Measurements from ENCODE around the gene CIAO1. TPM values are rescaled to one million over a fixed set of nuclear protein-coding genes. Genes with fewer than 3 reads are reported as not detected.
"Not testable (repeated sequence)": the region's sequence is repeated elsewhere in the genome, so short reads cannot be mapped to it uniquely, and the experiment has no call there.

CIAO1 gene
- total RNA-seq, 1 donor from 2014 or later, result 55.9 TPM

- Mint-ChIP-seq H3K27me3 (ENCODE audit: insufficient read depth, low read depth) (peaks cover 2% of the 10 kb centered on the region), H3K27ac (no peak overlapping the region), H3K36me3 (peaks cover 30% of the 10 kb centered on the region)
These were observed 10.9 kb downstream of the CIAO1 start for GRCh38 chr2:96276787-96277499.

DNA sequence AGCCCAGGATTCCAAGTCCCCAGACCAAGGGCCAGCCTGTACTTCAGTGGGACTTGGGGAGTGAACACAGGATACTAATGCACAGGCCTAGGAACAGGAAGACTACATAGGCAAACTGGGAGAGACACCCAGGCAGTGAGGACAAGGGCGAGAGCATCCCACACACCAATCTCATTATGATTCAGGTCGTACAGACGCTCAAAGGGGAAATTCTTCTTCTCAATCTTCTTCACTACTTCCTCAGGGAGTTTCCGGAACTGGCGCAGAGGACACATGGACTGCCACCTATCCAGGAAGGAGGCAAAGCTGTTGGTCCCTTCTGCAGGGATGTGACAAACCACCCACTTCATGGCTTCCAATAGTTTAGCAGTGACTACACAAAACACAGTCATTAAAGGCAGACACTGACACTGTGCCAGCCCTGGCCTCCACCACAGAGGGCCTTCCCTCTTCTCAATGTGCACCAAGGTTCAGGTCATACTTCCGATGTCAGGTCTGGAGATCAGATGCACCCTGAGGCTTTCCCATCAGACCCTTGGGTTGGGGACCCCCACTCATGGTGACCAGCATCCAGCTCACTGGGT is 21.3 kb downstream of the CIAO1 start:
- Mint-ChIP-seq H3K27ac (no peak overlapping the region), H3K9me3 (no peaks in the 10 kb centered on the region), H3K4me3 (no peak overlapping the region), H3K36me3 (peaks cover 56% of the 10 kb centered on the region), H3K27me3 (ENCODE audit: insufficient read depth, low read depth) (peaks cover 3% of the 10 kb centered on the region), H3K4me1 (no peaks in the 10 kb centered on the region)
- TF ChIP-seq EZH2 (IDR thresholded peaks at IDR 0.05) (no peak), CTCF (IDR thresholded peaks at IDR 0.05) (no peak), EZH2phosphoT487 (IDR thresholded peaks at IDR 0.05) (no peak)
- Histone ChIP-seq H3K4me2 (no peak overlapping the region), H3K9ac (no peak overlapping the region), H3F3A (ENCODE audit: low read depth) (no peaks in the 10 kb centered on the region), H3K27me3 (no peaks in the 10 kb centered on the region), H3K79me2 (ENCODE audit: low read depth) (no peaks in the 10 kb centered on the region), H3K9me3 (ENCODE audit: low read depth) (no peaks in the 10 kb centered on the region), H3K4me1 (no peaks in the 10 kb centered on the region), H3K4me3 (no peak overlapping the region), H3K27ac (no peak overlapping the region), H3K36me3 (peaks cover 7% of the 10 kb centered on the region), H4K20me1 (ENCODE audit: low read depth) (no peaks in the 10 kb centered on the region), H2AFZ (replicated peaks) (no peak overlapping the region)
- no peak for DNase-seq (ENCODE audit: low spot score)

More at GRCh38 chr2:96276787-96277499, 10.9 kb downstream of the CIAO1 start:
- DNase-seq (ENCODE audit: low spot score), result no peak
- H3K4me1 Mint-ChIP-seq, result no peaks in the 10 kb centered on the region
- no peak for TF ChIP-seq EZH2 (IDR thresholded peaks at IDR 0.05)
- TF ChIP-seq CTCF (IDR thresholded peaks at IDR 0.05), result no peak
- TF ChIP-seq EZH2phosphoT487 (IDR thresholded peaks at IDR 0.05), result no peak
- no peak overlapping the region for H3K4me3 Mint-ChIP-seq
- no peak overlapping the region for H3K27ac ChIP-seq
- H3K9ac ChIP-seq, result no peak overlapping the region
- H2AFZ ChIP-seq (replicated peaks), result no peak overlapping the region
- H3K79me2 ChIP-seq (ENCODE audit: low read depth), result no peaks in the 10 kb centered on the region
- H3K9me3 Mint-ChIP-seq, result no peaks in the 10 kb centered on the region
- H3K27me3 ChIP-seq, result no peaks in the 10 kb centered on the region
- peaks cover under 1% of the 10 kb centered on the region for H4K20me1 ChIP-seq (ENCODE audit: low read depth)
- H3K4me3 ChIP-seq, result no peak overlapping the region
- no peak overlapping the region for H3K4me2 ChIP-seq
- H3K9me3 ChIP-seq (ENCODE audit: low read depth), result no peaks in the 10 kb centered on the region
- peaks cover 28% of the 10 kb centered on the region for H3F3A ChIP-seq (ENCODE audit: low read depth)
- H3K36me3 ChIP-seq, result peaks cover 6% of the 10 kb centered on the region
- H3K4me1 ChIP-seq, result no peaks in the 10 kb centered on the region

- H3K9me3 ChIP-seq (ENCODE audit: low read depth), result no peaks in the 10 kb centered on the region
- no peak overlapping the region for H3K9ac ChIP-seq
- Mint-ChIP-seq H3K27ac (no peak overlapping the region), H3K4me3 (no peak overlapping the region), H3K9me3 (no peaks in the 10 kb centered on the region), H3K36me3 (peaks cover 67% of the 10 kb centered on the region), H3K4me1 (no peaks in the 10 kb centered on the region), H3K27me3 (ENCODE audit: insufficient read depth, low read depth) (peaks cover 3% of the 10 kb centered on the region)
- H3K4me1 ChIP-seq, result no peaks in the 10 kb centered on the region
- H3K27me3 ChIP-seq, result no peaks in the 10 kb centered on the region
- no peak overlapping the region for H3K27ac ChIP-seq
- H3K4me2 ChIP-seq, result no peak overlapping the region
- TF ChIP-seq EZH2 (IDR thresholded peaks at IDR 0.05) (no peak), CTCF (IDR thresholded peaks at IDR 0.05) (no peak), EZH2phosphoT487 (IDR thresholded peaks at IDR 0.05) (no peak)
- H3K4me3 ChIP-seq, result no peak overlapping the region
- no peaks in the 10 kb centered on the region for H3K79me2 ChIP-seq (ENCODE audit: low read depth)
- no peak for DNase-seq (ENCODE audit: low spot score)
- H2AFZ ChIP-seq (replicated peaks), result no peak overlapping the region
- H3F3A ChIP-seq (ENCODE audit: low read depth), result no peaks in the 10 kb centered on the region
- H3K36me3 ChIP-seq, result peaks cover 20% of the 10 kb centered on the region
- H4K20me1 ChIP-seq (ENCODE audit: low read depth), result no peaks in the 10 kb centered on the region
These were observed 25.7 kb downstream of the CIAO1 start for GRCh38 chr2:96291751-96292150.

DNA sequence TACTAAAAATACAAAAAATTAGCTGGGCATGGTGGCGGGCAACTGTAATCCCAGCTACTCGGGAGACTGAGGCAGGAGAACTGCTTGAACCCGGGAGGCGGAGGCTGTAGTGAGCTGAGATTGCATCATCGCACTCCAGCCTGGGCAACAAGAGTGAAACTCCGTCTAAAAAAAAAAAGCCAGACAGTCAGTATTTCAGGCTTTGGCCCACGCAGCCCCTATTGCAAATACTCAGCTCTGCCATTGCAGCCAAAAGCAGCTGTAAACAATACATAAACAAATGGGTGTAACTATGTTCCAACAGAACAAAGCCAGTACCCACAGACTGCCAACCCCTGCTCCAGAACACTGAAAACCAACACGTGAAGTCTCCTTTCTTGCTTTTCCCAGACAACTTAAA is 28.2 kb downstream of the CIAO1 start:
- DNase-seq (ENCODE audit: low spot score); H3K9ac ChIP-seq; H3K27ac ChIP-seq; H3K9me3 Mint-ChIP-seq; H3F3A ChIP-seq (ENCODE audit: low read depth); H2AFZ ChIP-seq (replicated peaks); H3K4me2 ChIP-seq; H3K4me3 ChIP-seq; H3K27me3 Mint-ChIP-seq (ENCODE audit: insufficient read depth, low read depth); H3K27me3 ChIP-seq; H3K9me3 ChIP-seq (ENCODE audit: low read depth); H3K27ac Mint-ChIP-seq; H3K4me3 Mint-ChIP-seq; H4K20me1 ChIP-seq (ENCODE audit: low read depth); H3K4me1 Mint-ChIP-seq; H3K4me1 ChIP-seq; H3K79me2 ChIP-seq (ENCODE audit: low read depth): not testable (repeated sequence)
- peaks cover 27% of the 10 kb centered on the region for H3K36me3 ChIP-seq
- H3K36me3 Mint-ChIP-seq, result peaks cover 69% of the 10 kb centered on the region
